Adrenal gland (tissue), 12 donors: ENCODE data around the gene NUP93. TPM values are rescaled to one million over a fixed set of nuclear protein-coding genes. Genes with fewer than 3 reads are reported as not detected.
"Not testable (repeated sequence)": the region's sequence is repeated elsewhere in the genome, so short reads cannot be mapped to it uniquely, and the experiment has no call there.

Experiments
- DNase-seq, 7 donors: peaks; one replicate each; pipeline ENCODE4 v3.0.0-alpha.2; 2019 to 2020
- H3K27ac ChIP-seq, 5 donors: fragments of 200-600 bp; sonication (generic) in 4 of 5; 1 replicate in 3 of 5; 2 replicates in 2 of 5; pipeline versions ENCODE4 v1.5.1 to v1.8.0; 2016 to 2020; ENCODE audit warnings: mild to moderate bottlenecking in 1 of 5
- H3K27me3 ChIP-seq: fragments of 200-600 bp; 2 replicates; pipeline ENCODE4 v1.8.0; 2021
- H3K36me3 ChIP-seq, 2 donors: fragments of 200-600 bp; replicated peaks in 1 of 2; 1 replicate in 1 of 2; 2 replicates in 1 of 2; pipeline versions ENCODE4 v1.5.1 to v1.8.0; 2018 to 2022
- H3K4me1 ChIP-seq, 2 donors: fragments of 200-600 bp; replicated peaks in 1 of 2; 1 replicate in 1 of 2; 2 replicates in 1 of 2; pipeline versions ENCODE4 v1.5.1 to v1.8.0; 2018 to 2021
- H3K4me3 ChIP-seq, 4 donors: fragments of 200-600 bp; sonication (generic) in 3 of 4; one replicate each; pipeline ENCODE4 v1.5.1; 2016 to 2018
- H3K9me3 ChIP-seq, 3 donors: fragments of 200-600 bp; sonication (generic) in 1 of 3; replicated peaks in 1 of 3; 1 replicate in 2 of 3; 2 replicates in 1 of 3; pipeline versions ENCODE4 v1.5.1 to v1.8.0; 2016 to 2021
- CTCF ChIP-seq, 6 experiments: fragments of 450-650 bp in 4 of 6; fragments of 200-600 bp in 2 of 6; sonication (generic) in 1 of 6; IDR thresholded peaks; 1 replicate in 5 of 6; 2 replicates in 1 of 6; pipeline versions ENCODE4 v1.5.1 to v1.8.0; 2016 to 2021; ENCODE audit warnings: antibody characterized with exemption in 6 of 6, mild to moderate bottlenecking in 2 of 6, moderate library complexity in 1 of 6
- POLR2A ChIP-seq, 2 donors: fragments of 450-650 bp; IDR thresholded peaks; one replicate each; pipeline ENCODE4 v1.6.1; 2017; ENCODE audit warnings: antibody characterized with exemption in 2 of 2, mild to moderate bottlenecking in 2 of 2, moderate library complexity in 1 of 2
- WGBS, 4 donors: extraction: QIAGEN DNeasy Blood & Tissue Kit in 2 of 4; methylation state at CpG; one replicate each; pipeline versions ENCODE4 v1.1.5 to v1.1.7; 2013 to 2017; 5-methylcytosine and 5-hydroxymethylcytosine counted together
- intact Hi-C, 2 donors: fragments of 100-400 bp; cut with DNase I; formaldehyde crosslinking; loops; one replicate each; pipeline versions ENCODE4 v1.14.1 to v1.15.0; 2022 to 2023
- polyA plus RNA-seq, 3 donors: library from polyadenylated mRNA; stranded (reverse); fragments of 200-250 nt in 2 of 3; fragments of 350-450 nt in 1 of 3; fragmentation: Illumina TruSeq in 1 of 3; extraction: RNeasy Lipid Tissue Mini Kit (QIAGEN cat#74804) in 1 of 3; gene quantifications; one replicate each; pipeline ENCODE4 v1.2.3, GENCODE V29; 2013 to 2014
- total RNA-seq, 9 donors: library from RNA; depleted of rRNA in 4 of 9; stranded (reverse); fragments of >200 nt in 4 of 9; fragments of 120-200 nt in 1 of 9; fragmentation: NEBNext Ultra II Directional in 1 of 9; extraction: Animal tissue kit (Norgen Biotek cat#: 25700) in 1 of 9; gene quantifications; one replicate each; pipeline versions ENCODE4 v1.1.0 to v1.2.4, GENCODE V29; 2013 to 2023
- donor health status: healthy with polysubstance abuse.
- donor health status: Bipolar disorder and iron deficiency.
- donor health status: DM: yes; HTN: yes; CAD: no.
- donor health status: DM: no; HTN: no; CAD: no.
- donor health status: DM: no; HTN: no; CAD: no.
- donor health status: DM: yes; HTN: yes; CAD: no.

Gene NUP93
- total and polyA plus RNA-seq, 12 donors: 29.3 to 71.1 (median 45.8) TPM

GRCh38 chr16:56868175-56868574, 138.2 kb downstream of the NUP93 start:
- intact Hi-C loops: loop anchor here (5.0 to 10.0 kb wide), 3 partner anchors 84 to 187 kb away; no protein-coding TSS in a partner anchor
- TF ChIP-seq CTCF (IDR thresholded peaks at IDR 0.05): no peak
- TF ChIP-seq POLR2A (IDR thresholded peaks at IDR 0.05): no peak
- H3K27me3 ChIP-seq: no peaks in the 10 kb centered on the region
- WGBS, 4 donors: 86 to 92% (median 92%) methylated on average over 5 to 9 of the region's 9 CpGs
- H3K9me3 ChIP-seq: no peaks in the 10 kb centered on the region
- no peak overlapping the region for H3K27ac ChIP-seq
- no peak for DNase-seq
- peaks cover 0 to 7% of the 10 kb centered on the region in 2 donors for H3K4me1 ChIP-seq
- H3K36me3 ChIP-seq: no peaks in the 10 kb centered on the region
- H3K4me3 ChIP-seq: no peak overlapping the region

GRCh38 chr16:56868766-56869165, 138.8 kb downstream of the NUP93 start:
- H3K27me3 ChIP-seq, DNase-seq, H3K36me3 ChIP-seq, H3K27ac ChIP-seq, H3K9me3 ChIP-seq, H3K4me1 ChIP-seq, H3K4me3 ChIP-seq: not testable (repeated sequence)
- intact Hi-C loops: loop anchor here (5.0 to 10.0 kb wide), 3 partner anchors 84 to 186 kb away; no protein-coding TSS in a partner anchor
- 77 to 91% (median 90%) methylated on average over 5 of the region's 5 CpGs for WGBS, 4 donors

GRCh38 chr16:56869513-56870275, 139.8 kb downstream of the NUP93 start:
- intact Hi-C loops: loop anchor here (5.0 to 10.0 kb wide), 3 partner anchors 83 to 185 kb away; no protein-coding TSS in a partner anchor
- DNase-seq: no peak
- H3K27me3 ChIP-seq: no peaks in the 10 kb centered on the region
- peaks cover 0 to 7% of the 10 kb centered on the region in 2 donors for H3K4me1 ChIP-seq
- no peak overlapping the region for H3K4me3 ChIP-seq
- 75 to 85% (median 82%) methylated on average over 14 to 24 of the region's 24 CpGs for WGBS, 4 donors
- no peak overlapping the region for H3K27ac ChIP-seq
- peak in 1 of 6 experiments; percentile 13 for TF ChIP-seq CTCF (IDR thresholded peaks at IDR 0.05)
- TF ChIP-seq POLR2A (IDR thresholded peaks at IDR 0.05): no peak
- H3K36me3 ChIP-seq: no peaks in the 10 kb centered on the region
- no peaks in the 10 kb centered on the region for H3K9me3 ChIP-seq

- no peak for DNase-seq
- intact Hi-C loops: no loop called here
- Histone ChIP-seq H3K36me3 (no peaks in the 10 kb centered on the region), H3K27me3 (no peaks in the 10 kb centered on the region), H3K27ac (no peak overlapping the region), H3K4me3 (no peak overlapping the region), H3K4me1 (peaks cover 0 to 7% of the 10 kb centered on the region in 2 donors), H3K9me3 (no peaks in the 10 kb centered on the region)
- TF ChIP-seq POLR2A (IDR thresholded peaks at IDR 0.05): no peak
- TF ChIP-seq CTCF (IDR thresholded peaks at IDR 0.05): no peak
- WGBS, 4 donors: 94 to 97% (median 96%) methylated on average over 8 to 14 of the region's 14 CpGs
Measured at GRCh38 chr16:56870276-56870888, 140.5 kb downstream of the NUP93 start.
